ENCODE results near the gene LRRC3.

Gene LRRC3

GRCh38 chr21:44506279-44507255, 51.3 kb downstream of the LRRC3 start:
- TF ChIP-seq, protein P1, sequence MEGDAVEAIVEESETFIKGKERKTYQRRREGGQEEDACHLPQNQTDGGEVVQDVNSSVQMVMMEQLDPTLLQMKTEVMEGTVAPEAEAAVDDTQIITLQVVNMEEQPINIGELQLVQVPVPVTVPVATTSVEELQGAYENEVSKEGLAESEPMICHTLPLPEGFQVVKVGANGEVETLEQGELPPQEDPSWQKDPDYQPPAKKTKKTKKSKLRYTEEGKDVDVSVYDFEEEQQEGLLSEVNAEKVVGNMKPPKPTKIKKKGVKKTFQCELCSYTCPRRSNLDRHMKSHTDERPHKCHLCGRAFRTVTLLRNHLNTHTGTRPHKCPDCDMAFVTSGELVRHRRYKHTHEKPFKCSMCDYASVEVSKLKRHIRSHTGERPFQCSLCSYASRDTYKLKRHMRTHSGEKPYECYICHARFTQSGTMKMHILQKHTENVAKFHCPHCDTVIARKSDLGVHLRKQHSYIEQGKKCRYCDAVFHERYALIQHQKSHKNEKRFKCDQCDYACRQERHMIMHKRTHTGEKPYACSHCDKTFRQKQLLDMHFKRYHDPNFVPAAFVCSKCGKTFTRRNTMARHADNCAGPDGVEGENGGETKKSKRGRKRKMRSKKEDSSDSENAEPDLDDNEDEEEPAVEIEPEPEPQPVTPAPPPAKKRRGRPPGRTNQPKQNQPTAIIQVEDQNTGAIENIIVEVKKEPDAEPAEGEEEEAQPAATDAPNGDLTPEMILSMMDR (conservative IDR thresholded peaks at IDR 0.05; ENCODE audit: low read depth), result no peak
- ChIA-PET POLR2A (ENCODE audit: low non-redundant PET) (no interaction called here), CTCF (interaction anchor here (0.5 to 2.1 kb wide), 3 partner anchors 96 to 1066 kb away, joined by 3 to 7 read pairs (median 4); no protein-coding TSS in a partner anchor)
- DNase-seq (ENCODE audit: low spot score), result no peak
- H3K27ac ChIP-seq, result no peak overlapping the region

- POLR2A ChIA-PET (ENCODE audit: low non-redundant PET), result no interaction called here
- CTCF ChIA-PET, result interaction anchor here (0.7 kb wide), 1 partner anchor 1065 kb away, joined by 3 read pairs; no protein-coding TSS in a partner anchor
- H3K27ac ChIP-seq, result no peak overlapping the region
- no peak for DNase-seq (ENCODE audit: low spot score)
- TF ChIP-seq, protein P1 (conservative IDR thresholded peaks at IDR 0.05; ENCODE audit: low read depth), result no peak
Observed at GRCh38 chr21:44507673-44508425, 52.5 kb downstream of the LRRC3 start.

DNA sequence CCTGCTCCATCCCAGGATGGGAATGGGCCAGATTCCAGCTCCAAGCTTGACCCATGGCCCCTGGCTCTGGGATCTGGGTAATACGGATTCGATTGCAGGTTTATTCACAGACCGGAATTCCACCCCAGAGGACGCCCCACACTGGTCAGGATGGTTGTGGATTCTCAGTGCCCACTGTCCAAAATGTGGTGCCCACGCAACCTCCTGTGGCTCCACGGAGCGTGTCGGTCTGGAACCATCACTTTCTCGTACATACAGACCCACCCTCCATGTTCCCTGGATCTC, 53.1 kb downstream of the LRRC3 start:
- TF ChIP-seq, protein P1 (conservative IDR thresholded peaks at IDR 0.05; ENCODE audit: low read depth), result no peak
- DNase-seq (ENCODE audit: low spot score), result no peak
- H3K27ac ChIP-seq, result no peak overlapping the region
- ChIA-PET CTCF (interaction anchor here (2.1 kb wide), 1 partner anchor 252 kb away, joined by 5 read pairs; no protein-coding TSS in a partner anchor), POLR2A (ENCODE audit: low non-redundant PET) (no interaction called here)

DNA sequence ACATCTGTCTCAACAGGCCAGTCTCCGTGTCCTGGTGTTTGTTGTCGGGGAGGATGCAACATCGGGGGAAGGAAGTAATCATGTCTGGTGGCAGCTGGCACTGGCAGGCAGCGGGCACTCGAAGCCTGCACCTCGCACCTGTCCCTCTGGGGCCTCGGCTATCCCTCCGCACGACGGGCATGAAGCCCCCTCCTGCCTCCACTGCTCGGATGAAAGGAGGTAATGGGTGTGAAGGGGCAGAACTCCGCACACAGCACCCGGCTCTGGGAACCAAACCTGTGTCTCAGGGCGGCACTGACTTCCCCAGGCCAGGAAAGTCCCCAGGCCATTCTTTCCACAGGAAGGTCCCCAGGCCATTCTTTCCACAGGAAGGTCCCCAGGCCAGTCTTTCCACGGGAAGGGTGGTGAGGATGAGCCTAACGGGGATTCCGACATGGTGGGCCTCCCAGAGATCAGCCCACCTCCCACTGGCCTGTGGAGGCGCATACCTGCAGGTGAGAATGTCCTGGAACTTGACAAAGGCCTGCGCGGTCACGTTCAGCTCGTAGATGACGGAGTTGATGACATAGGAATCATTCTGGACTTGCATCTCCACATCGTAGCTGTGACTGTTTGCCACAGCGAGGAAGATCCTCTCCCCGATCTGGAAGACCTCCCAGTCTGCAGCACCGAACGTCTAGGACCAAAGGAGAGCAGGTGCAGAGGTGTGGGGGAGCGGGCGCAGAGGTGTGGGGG, 53.6 kb downstream of the LRRC3 start:
- CTCF ChIA-PET, result interaction anchor here (0.7 to 2.1 kb wide), 3 partner anchors 32 to 284 kb away, joined by 3 to 36 read pairs (median 5); no protein-coding TSS in a partner anchor
- DNase-seq (ENCODE audit: low spot score), result no peak
- POLR2A ChIA-PET (ENCODE audit: low non-redundant PET), result no interaction called here
- no peak overlapping the region for H3K27ac ChIP-seq
- TF ChIP-seq, protein P1 (conservative IDR thresholded peaks at IDR 0.05; ENCODE audit: low read depth), result no peak

DNA sequence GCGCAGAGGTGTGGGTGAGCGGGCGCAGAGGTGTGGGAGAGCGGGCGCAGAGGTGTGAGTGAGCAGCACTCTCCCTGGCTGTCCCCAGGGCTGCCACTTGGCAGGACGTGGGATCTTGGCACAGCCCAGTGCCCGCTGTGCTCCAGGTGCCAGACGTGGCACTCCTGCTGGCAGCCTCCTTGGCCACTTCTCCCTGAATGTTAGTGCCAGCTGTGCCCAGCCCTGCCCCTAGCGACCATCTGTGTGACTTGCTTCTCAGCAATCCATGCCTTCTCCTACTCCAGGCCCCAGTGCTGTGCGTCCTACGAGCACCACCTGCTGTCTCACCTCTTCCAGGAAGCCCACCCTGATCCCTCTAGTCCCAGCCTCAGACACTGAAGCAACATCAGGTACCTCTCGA, 54.2 kb downstream of the LRRC3 start:
- ChIA-PET POLR2A (ENCODE audit: low non-redundant PET) (no interaction called here), CTCF (interaction anchor here (0.6 to 2.1 kb wide), 11 partner anchors 9 to 284 kb away, joined by 3 to 36 read pairs (median 3); no protein-coding TSS in a partner anchor)
- DNase-seq (ENCODE audit: low spot score), result peak; percentile 44
- TF ChIP-seq, protein P1 (conservative IDR thresholded peaks at IDR 0.05; ENCODE audit: low read depth), result peak; percentile 44
- H3K27ac ChIP-seq, result no peak overlapping the region

DNA sequence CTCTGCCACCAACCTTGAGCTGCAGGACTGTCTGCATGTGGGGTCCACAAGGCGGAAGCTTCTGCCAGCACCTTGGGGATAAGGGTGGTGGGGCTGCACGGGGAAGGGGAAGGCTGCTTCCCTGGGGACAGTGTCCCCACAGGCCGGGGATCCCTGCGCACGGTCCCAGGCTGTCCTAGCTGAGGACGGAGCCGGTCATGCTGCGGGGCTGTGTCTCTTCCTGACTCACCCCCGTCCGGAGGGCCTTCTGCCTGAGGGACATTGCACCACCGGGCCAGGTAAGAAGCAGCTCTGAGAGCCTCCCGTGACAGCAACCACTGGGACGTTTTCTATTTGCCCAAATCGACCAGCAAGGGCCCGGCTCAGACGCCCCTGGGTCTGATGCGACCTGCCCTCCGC, 54.8 kb downstream of the LRRC3 start:
- CTCF ChIA-PET, result interaction anchor here (0.6 to 2.1 kb wide), 17 partner anchors 9 to 292 kb away, joined by 3 to 36 read pairs (median 4); partner anchors contain the start of gene UBE2G2
- no peak overlapping the region for H3K27ac ChIP-seq
- TF ChIP-seq, protein P1 (conservative IDR thresholded peaks at IDR 0.05; ENCODE audit: low read depth), result no peak
- POLR2A ChIA-PET (ENCODE audit: low non-redundant PET), result no interaction called here
- no peak for DNase-seq (ENCODE audit: low spot score)
